WTC11 (cell line): ENCODE data around the gene TSPAN9. TPM values are rescaled to one million over a fixed set of nuclear protein-coding genes. Genes with fewer than 3 reads are reported as not detected.

Source experiments
- ATAC-seq: fragments of 200-7000 bp; cut with Tn5 transposase; 2 replicates; pipeline ENCODE4 v1.10.0; 2021; ENCODE audit warnings: mild to moderate bottlenecking, moderate library complexity
- CTCF ChIA-PET: fragments of 300-600 bp; sonication (Branson Sonifier 250); formaldehyde crosslinking; loops from one replicate; lab custom pipeline; 2021; ENCODE audit warnings: antibody characterized with exemption; lab: Charles Lee
- POLR2A ChIA-PET: fragments of 350-600 bp; sonication (Branson Sonifier 250); formaldehyde crosslinking; loops from one replicate; lab custom pipeline; 2021; ENCODE audit warnings: antibody characterized with exemption; lab: Charles Lee
- DNase-seq: peaks from one replicate; pipeline ENCODE4 v3.0.0; 2021; ENCODE audit warnings: low spot score
- H3K27ac Mint-ChIP-seq: 2 replicates; pipeline ENCODE4 v1.8.0; 2021; ENCODE audit warnings: mixed read lengths
- H3K27me3 Mint-ChIP-seq: 2 replicates; pipeline ENCODE4 v1.8.0; 2021; ENCODE audit warnings: low read depth, mild to moderate bottlenecking, moderate library complexity, mixed read lengths
- H3K36me3 Mint-ChIP-seq: 2 replicates; pipeline ENCODE4 v1.8.0; 2021; ENCODE audit warnings: mixed read lengths
- H3K4me1 Mint-ChIP-seq: 2 replicates; pipeline ENCODE4 v1.8.0; 2022; ENCODE audit warnings: mixed read lengths
- H3K4me3 Mint-ChIP-seq: 2 replicates; pipeline ENCODE4 v1.8.0; 2021; ENCODE audit warnings: mild to moderate bottlenecking, moderate library complexity, mixed read lengths
- H3K9me3 Mint-ChIP-seq: 2 replicates; pipeline ENCODE4 v1.8.0; 2021; ENCODE audit warnings: mixed read lengths
- CBFB ChIP-seq: sonication (generic); formaldehyde crosslinking; IDR thresholded peaks from 2 replicates; pipeline ENCODE4 v1.8.1; 2022; ENCODE audit warnings: mild to moderate bottlenecking, low read depth, missing genetic modification reagents
- ELF4 ChIP-seq: sonication (generic); formaldehyde crosslinking; IDR thresholded peaks from 2 replicates; pipeline ENCODE4 v1.8.1; 2022; ENCODE audit warnings: low read depth, mild to moderate bottlenecking, moderate library complexity, missing genetic modification reagents
- ESRRA ChIP-seq: sonication (generic); formaldehyde crosslinking; IDR thresholded peaks from 2 replicates; pipeline ENCODE4 v1.8.1; 2022; ENCODE audit warnings: mild to moderate bottlenecking, missing genetic modification reagents, borderline replicate concordance
- FOXP1 ChIP-seq: sonication (generic); formaldehyde crosslinking; IDR thresholded peaks from 2 replicates; pipeline ENCODE4 v1.8.0; 2022; ENCODE audit warnings: missing genetic modification reagents, mild to moderate bottlenecking, moderate library complexity, borderline replicate concordance
- JAZF1 ChIP-seq: fragments of 250-450 bp; sonication (Bioruptor Pico); IDR thresholded peaks from 2 replicates; pipeline ENCODE4 v1.9.0; 2021; ENCODE audit warnings: moderate library complexity, mild to moderate bottlenecking, inconsistent platforms
- JUN ChIP-seq: sonication (generic); formaldehyde crosslinking; IDR thresholded peaks from 2 replicates; pipeline ENCODE4 v1.8.0; 2023; ENCODE audit warnings: mild to moderate bottlenecking, missing genetic modification reagents
- KAT7 ChIP-seq: sonication (generic); formaldehyde crosslinking; IDR thresholded peaks from 2 replicates; pipeline ENCODE4 v1.8.1; 2023; ENCODE audit warnings: missing genetic modification reagents, mild to moderate bottlenecking, borderline replicate concordance
- MYBL2 ChIP-seq: sonication (generic); formaldehyde crosslinking; IDR thresholded peaks from 2 replicates; pipeline ENCODE4 v1.8.1; 2023; ENCODE audit warnings: mild to moderate bottlenecking, moderate library complexity, missing genetic modification reagents
- NR2C2 ChIP-seq: sonication (generic); formaldehyde crosslinking; IDR thresholded peaks from 2 replicates; pipeline ENCODE4 v1.8.0; 2022; ENCODE audit warnings: mild to moderate bottlenecking, missing genetic modification reagents
- NR3C1 ChIP-seq: sonication (generic); formaldehyde crosslinking; conservative IDR thresholded peaks from 2 replicates; pipeline ENCODE4 v1.8.1; 2023; ENCODE audit warnings: low read depth, mild to moderate bottlenecking, missing genetic modification reagents
- PRRX2 ChIP-seq: fragments of 250-450 bp; sonication (Bioruptor Pico); IDR thresholded peaks from 2 replicates; pipeline ENCODE4 v1.8.0; 2021; ENCODE audit warnings: mild to moderate bottlenecking
- SMAD3 ChIP-seq: sonication (generic); formaldehyde crosslinking; IDR thresholded peaks from 2 replicates; pipeline ENCODE4 v1.8.0; 2022; ENCODE audit warnings: missing genetic modification reagents, mild to moderate bottlenecking, borderline replicate concordance
- SMAD4 ChIP-seq: sonication (generic); formaldehyde crosslinking; IDR thresholded peaks from 2 replicates; pipeline ENCODE4 v1.8.0; 2022; ENCODE audit warnings: mild to moderate bottlenecking, missing genetic modification reagents
- SOX15 ChIP-seq: fragments of 250-450 bp; sonication (Bioruptor Pico); IDR thresholded peaks from 2 replicates; pipeline ENCODE4 v1.9.0; 2021; ENCODE audit warnings: mild to moderate bottlenecking
- TCF7 ChIP-seq: sonication (generic); formaldehyde crosslinking; IDR thresholded peaks from 2 replicates; pipeline ENCODE4 v1.8.0; 2022; ENCODE audit warnings: mild to moderate bottlenecking, low read depth, missing genetic modification reagents, moderate library complexity
- ZNF416 ChIP-seq: fragments of 250-450 bp; sonication (Bioruptor Pico); IDR thresholded peaks from 2 replicates; pipeline ENCODE4 v1.9.0; 2021; ENCODE audit warnings: mild to moderate bottlenecking, inconsistent platforms
- total RNA-seq: library from RNA; stranded (reverse); gene quantifications from 3 replicates; pipeline ENCODE4 v1.2.3, GENCODE V29; 2021
- TF ChIP-seq, protein P1 (sequence below): sonication (generic); formaldehyde crosslinking; IDR thresholded peaks from 2 replicates; pipeline ENCODE4 v1.8.0; 2022; ENCODE audit warnings: mild to moderate bottlenecking, missing genetic modification reagents
- TF ChIP-seq, protein P2 (sequence below): sonication (generic); formaldehyde crosslinking; IDR thresholded peaks from 2 replicates; pipeline ENCODE4 v1.8.1; 2023; ENCODE audit warnings: mild to moderate bottlenecking, missing genetic modification reagents
- TF ChIP-seq, protein P3 (sequence below): sonication (generic); formaldehyde crosslinking; IDR thresholded peaks from 2 replicates; pipeline ENCODE4 v1.8.1; 2022; ENCODE audit warnings: low read depth, missing genetic modification reagents, borderline replicate concordance
- TF ChIP-seq, protein P4 (sequence below): sonication (generic); formaldehyde crosslinking; IDR thresholded peaks from 2 replicates; pipeline ENCODE4 v1.8.1; 2022; ENCODE audit warnings: mild to moderate bottlenecking, missing genetic modification reagents, moderate library complexity, borderline replicate concordance
- TF ChIP-seq, protein P5 (sequence below): sonication (generic); formaldehyde crosslinking; IDR thresholded peaks from 2 replicates; pipeline ENCODE4 v1.8.1; 2023; ENCODE audit warnings: mild to moderate bottlenecking, missing genetic modification reagents, moderate library complexity
- TF ChIP-seq, protein P6 (sequence below): sonication (generic); formaldehyde crosslinking; IDR thresholded peaks from 2 replicates; pipeline ENCODE4 v1.8.1; 2022; ENCODE audit warnings: low read depth, mild to moderate bottlenecking, moderate library complexity, missing genetic modification reagents, borderline replicate concordance
- TF ChIP-seq, protein P7 (sequence below): sonication (generic); formaldehyde crosslinking; IDR thresholded peaks from 2 replicates; pipeline ENCODE4 v1.8.0; 2022; ENCODE audit warnings: mild to moderate bottlenecking, missing genetic modification reagents
- TF ChIP-seq, protein P8 (sequence below): fragments of 250-450 bp; sonication (Bioruptor Pico); IDR thresholded peaks from 2 replicates; pipeline ENCODE4 v1.9.0; 2021; ENCODE audit warnings: moderate library complexity, mild to moderate bottlenecking, inconsistent platforms, borderline replicate concordance
- TF ChIP-seq, protein P9 (sequence below): sonication (generic); formaldehyde crosslinking; IDR thresholded peaks from 2 replicates; pipeline ENCODE4 v1.8.1; 2023; ENCODE audit warnings: mild to moderate bottlenecking, moderate library complexity, missing genetic modification reagents

TSPAN9 gene
- total RNA-seq, 1 experiment from 2014 or later = 27.6 TPM

DNA sequence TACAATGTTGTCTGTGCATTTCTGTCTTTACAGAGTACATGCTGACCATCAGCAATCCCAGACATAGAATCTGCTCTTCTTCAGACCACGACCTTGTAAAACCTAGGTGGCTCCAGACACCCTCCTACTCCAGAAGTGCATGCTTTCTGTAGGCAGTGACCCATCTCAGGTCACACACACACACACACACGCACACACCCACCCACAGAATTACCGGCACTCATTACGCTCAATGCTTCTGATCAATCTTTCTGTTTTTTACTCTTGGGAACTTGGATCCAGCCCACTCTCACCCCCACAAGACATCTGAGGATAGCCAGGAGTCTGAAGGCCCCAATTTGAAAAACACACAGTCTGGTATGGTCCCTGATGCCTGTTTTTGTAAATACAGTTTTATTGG is 7.5 kb upstream of the TSPAN9 start:
- H3K4me1 Mint-ChIP-seq = peaks cover 11% of the 10 kb centered on the region
- ChIA-PET POLR2A (no interaction called here), CTCF (interaction anchor here (1.5 to 2.0 kb wide), 2 partner anchors 28 to 206 kb away, joined by 5 to 9 read pairs; no protein-coding TSS in a partner anchor)

DNA sequence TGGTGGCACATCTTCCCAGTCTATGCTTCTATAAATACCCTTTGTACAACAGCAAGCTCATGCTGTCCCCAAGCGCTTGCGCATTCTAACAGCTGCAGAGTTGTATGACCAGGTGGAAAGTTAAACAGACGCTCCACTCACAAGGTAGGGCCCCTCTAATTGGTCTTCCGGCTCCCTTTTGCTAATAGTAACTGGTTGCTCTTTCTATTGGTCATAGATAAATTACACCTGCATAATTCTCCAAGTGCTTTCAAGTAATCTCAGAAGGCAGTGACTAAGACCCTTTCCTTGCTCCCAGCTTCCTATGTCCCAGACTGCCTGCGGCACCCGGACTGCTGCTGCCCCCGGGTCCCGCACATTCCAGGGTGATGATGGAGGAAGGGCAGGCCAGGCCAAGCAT is 6.1 kb upstream of the TSPAN9 start:
- TF ChIP-seq, protein P1, sequence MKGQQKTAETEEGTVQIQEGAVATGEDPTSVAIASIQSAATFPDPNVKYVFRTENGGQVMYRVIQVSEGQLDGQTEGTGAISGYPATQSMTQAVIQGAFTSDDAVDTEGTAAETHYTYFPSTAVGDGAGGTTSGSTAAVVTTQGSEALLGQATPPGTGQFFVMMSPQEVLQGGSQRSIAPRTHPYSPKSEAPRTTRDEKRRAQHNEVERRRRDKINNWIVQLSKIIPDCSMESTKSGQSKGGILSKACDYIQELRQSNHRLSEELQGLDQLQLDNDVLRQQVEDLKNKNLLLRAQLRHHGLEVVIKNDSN (CRISPR knock-in tag) = no peak
- TF ChIP-seq NR3C1 (CRISPR knock-in tag) (no peak), KAT7 (no peak), ZNF416 (CRISPR knock-in tag) (no peak), MYBL2 (CRISPR knock-in tag) (no peak), TCF7 (no peak), SMAD3 (CRISPR knock-in tag) (no peak), PRRX2 (CRISPR knock-in tag) (no peak), SMAD4 (no peak), FOXP1 (no peak), ELF4 (no peak)
- TF ChIP-seq, protein P2, sequence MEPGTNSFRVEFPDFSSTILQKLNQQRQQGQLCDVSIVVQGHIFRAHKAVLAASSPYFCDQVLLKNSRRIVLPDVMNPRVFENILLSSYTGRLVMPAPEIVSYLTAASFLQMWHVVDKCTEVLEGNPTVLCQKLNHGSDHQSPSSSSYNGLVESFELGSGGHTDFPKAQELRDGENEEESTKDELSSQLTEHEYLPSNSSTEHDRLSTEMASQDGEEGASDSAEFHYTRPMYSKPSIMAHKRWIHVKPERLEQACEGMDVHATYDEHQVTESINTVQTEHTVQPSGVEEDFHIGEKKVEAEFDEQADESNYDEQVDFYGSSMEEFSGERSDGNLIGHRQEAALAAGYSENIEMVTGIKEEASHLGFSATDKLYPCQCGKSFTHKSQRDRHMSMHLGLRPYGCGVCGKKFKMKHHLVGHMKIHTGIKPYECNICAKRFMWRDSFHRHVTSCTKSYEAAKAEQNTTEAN (CRISPR knock-in tag) = no peak
- TF ChIP-seq, protein P3, sequence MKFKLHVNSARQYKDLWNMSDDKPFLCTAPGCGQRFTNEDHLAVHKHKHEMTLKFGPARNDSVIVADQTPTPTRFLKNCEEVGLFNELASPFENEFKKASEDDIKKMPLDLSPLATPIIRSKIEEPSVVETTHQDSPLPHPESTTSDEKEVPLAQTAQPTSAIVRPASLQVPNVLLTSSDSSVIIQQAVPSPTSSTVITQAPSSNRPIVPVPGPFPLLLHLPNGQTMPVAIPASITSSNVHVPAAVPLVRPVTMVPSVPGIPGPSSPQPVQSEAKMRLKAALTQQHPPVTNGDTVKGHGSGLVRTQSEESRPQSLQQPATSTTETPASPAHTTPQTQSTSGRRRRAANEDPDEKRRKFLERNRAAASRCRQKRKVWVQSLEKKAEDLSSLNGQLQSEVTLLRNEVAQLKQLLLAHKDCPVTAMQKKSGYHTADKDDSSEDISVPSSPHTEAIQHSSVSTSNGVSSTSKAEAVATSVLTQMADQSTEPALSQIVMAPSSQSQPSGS (CRISPR knock-in tag) = no peak
- TF ChIP-seq, protein P4, sequence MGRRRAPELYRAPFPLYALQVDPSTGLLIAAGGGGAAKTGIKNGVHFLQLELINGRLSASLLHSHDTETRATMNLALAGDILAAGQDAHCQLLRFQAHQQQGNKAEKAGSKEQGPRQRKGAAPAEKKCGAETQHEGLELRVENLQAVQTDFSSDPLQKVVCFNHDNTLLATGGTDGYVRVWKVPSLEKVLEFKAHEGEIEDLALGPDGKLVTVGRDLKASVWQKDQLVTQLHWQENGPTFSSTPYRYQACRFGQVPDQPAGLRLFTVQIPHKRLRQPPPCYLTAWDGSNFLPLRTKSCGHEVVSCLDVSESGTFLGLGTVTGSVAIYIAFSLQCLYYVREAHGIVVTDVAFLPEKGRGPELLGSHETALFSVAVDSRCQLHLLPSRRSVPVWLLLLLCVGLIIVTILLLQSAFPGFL = no peak
- TF ChIP-seq, protein P5, sequence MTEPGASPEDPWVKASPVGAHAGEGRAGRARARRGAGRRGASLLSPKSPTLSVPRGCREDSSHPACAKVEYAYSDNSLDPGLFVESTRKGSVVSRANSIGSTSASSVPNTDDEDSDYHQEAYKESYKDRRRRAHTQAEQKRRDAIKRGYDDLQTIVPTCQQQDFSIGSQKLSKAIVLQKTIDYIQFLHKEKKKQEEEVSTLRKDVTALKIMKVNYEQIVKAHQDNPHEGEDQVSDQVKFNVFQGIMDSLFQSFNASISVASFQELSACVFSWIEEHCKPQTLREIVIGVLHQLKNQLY (CRISPR knock-in tag) = no peak
- TF ChIP-seq, protein P6, sequence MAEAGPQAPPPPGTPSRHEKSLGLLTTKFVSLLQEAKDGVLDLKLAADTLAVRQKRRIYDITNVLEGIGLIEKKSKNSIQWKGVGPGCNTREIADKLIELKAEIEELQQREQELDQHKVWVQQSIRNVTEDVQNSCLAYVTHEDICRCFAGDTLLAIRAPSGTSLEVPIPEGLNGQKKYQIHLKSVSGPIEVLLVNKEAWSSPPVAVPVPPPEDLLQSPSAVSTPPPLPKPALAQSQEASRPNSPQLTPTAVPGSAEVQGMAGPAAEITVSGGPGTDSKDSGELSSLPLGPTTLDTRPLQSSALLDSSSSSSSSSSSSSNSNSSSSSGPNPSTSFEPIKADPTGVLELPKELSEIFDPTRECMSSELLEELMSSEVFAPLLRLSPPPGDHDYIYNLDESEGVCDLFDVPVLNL (CRISPR knock-in tag) = no peak
- TF ChIP-seq, protein P7, sequence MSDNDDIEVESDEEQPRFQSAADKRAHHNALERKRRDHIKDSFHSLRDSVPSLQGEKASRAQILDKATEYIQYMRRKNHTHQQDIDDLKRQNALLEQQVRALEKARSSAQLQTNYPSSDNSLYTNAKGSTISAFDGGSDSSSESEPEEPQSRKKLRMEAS (CRISPR knock-in tag) = no peak
- POLR2A ChIA-PET = no interaction called here
- peaks cover 3% of the 10 kb centered on the region for H3K4me1 Mint-ChIP-seq
- CTCF ChIA-PET = interaction anchor here (0.8 to 2.0 kb wide), 8 partner anchors 9 to 225 kb away, joined by 3 to 9 read pairs (median 4); no protein-coding TSS in a partner anchor
- no peaks in the 10 kb centered on the region for H3K9me3 Mint-ChIP-seq
- ATAC-seq (no peak), DNase-seq (no peak)
- H3K27me3 Mint-ChIP-seq = peaks cover 10% of the 10 kb centered on the region
- no peaks in the 10 kb centered on the region for H3K36me3 Mint-ChIP-seq
- H3K4me3 Mint-ChIP-seq = no peak overlapping the region
- no peak overlapping the region for H3K27ac Mint-ChIP-seq

More for the DNA sequence above, 7.5 kb upstream of the TSPAN9 start:
- H3K27me3 Mint-ChIP-seq = no peaks in the 10 kb centered on the region; the same call in none of the 2 replicates
- ATAC-seq (no peak), DNase-seq (no peak)
- no peak overlapping the region for H3K27ac Mint-ChIP-seq
- no peak for TF ChIP-seq JAZF1 (CRISPR knock-in tag)
- TF ChIP-seq SOX15 = no peak
- TF ChIP-seq CBFB (CRISPR knock-in tag) = no peak
- no peak for TF ChIP-seq JUN (CRISPR knock-in tag)
- TF ChIP-seq, protein P4 = no peak
- TF ChIP-seq ESRRA = no peak
- TF ChIP-seq, protein P8, sequence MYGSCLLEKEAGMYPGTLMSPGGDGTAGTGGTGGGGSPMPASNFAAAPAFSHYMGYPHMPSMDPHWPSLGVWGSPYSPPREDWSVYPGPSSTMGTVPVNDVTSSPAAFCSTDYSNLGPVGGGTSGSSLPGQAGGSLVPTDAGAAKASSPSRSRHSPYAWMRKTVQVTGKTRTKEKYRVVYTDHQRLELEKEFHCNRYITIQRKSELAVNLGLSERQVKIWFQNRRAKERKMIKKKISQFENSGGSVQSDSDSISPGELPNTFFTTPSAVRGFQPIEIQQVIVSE (CRISPR knock-in tag) = no peak
- TF ChIP-seq, protein P7 (CRISPR knock-in tag) = no peak
- no peak for TF ChIP-seq NR2C2 (CRISPR knock-in tag)
- TF ChIP-seq, protein P9, sequence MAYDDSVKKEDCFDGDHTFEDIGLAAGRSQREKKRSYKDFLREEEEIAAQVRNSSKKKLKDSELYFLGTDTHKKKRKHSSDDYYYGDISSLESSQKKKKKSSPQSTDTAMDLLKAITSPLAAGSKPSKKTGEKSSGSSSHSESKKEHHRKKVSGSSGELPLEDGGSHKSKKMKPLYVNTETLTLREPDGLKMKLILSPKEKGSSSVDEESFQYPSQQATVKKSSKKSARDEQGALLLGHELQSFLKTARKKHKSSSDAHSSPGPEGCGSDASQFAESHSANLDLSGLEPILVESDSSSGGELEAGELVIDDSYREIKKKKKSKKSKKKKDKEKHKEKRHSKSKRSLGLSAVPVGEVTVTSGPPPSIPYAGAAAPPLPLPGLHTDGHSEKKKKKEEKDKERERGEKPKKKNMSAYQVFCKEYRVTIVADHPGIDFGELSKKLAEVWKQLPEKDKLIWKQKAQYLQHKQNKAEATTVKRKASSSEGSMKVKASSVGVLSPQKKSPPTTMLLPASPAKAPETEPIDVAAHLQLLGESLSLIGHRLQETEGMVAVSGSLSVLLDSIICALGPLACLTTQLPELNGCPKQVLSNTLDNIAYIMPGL (CRISPR knock-in tag) = no peak
- H3K4me3 Mint-ChIP-seq = no peak overlapping the region
- H3K36me3 Mint-ChIP-seq = no peaks in the 10 kb centered on the region
- no peaks in the 10 kb centered on the region for H3K9me3 Mint-ChIP-seq
